SKM-1 (cell line): ENCODE measurements around the gene PIEZO1.
"Not testable (repeated sequence)": the region's sequence is repeated elsewhere in the genome, so short reads cannot be mapped to it uniquely, and the experiment has no call there.

Experiments
- DNase-seq: peaks from one replicate; lab custom pipeline; 2025; ENCODE audit not compliant: unreplicated experiment; lab: John Stamatoyannopoulos, UW

Gene PIEZO1

DNA sequence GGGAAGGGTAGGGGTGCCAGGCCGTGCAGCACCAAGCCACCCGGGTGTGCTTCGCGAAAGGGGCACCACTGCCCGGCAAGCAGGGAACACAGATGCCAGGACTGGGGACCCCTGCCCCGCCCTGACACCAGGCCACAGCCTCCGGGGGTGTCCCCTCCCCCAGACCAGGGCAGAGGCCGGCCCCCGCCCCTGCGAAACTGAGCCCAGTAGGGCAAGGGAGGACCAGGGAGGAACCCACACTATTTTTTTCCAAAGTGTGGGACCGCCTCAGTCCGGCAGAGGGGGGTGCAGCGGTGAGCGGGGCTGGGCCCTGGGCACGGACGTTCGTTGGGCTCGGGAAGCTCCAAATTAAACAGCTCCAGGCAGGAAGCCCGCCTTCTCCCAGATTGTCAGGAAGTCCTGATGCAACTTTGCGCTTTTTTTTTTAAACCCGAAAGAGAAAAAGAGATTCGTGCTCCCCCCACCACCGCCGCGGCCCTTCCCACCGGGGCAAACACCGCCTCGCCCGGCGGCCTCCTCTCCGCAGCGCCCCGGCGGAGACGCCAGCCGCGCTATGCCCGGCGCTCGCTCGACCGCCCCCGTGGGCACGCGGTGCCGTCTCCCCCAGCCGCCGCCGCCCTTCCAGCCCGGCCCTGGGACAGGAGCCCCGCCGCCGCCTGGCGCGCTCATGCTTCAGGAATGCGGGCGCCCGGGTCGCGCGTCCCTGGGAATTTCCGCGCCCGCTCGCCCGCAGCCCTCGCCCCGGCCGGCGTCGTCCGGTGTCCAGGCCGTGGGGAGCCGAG, 755 bp downstream of the PIEZO1 start:
- peak; percentile 28 for DNase-seq

DNA sequence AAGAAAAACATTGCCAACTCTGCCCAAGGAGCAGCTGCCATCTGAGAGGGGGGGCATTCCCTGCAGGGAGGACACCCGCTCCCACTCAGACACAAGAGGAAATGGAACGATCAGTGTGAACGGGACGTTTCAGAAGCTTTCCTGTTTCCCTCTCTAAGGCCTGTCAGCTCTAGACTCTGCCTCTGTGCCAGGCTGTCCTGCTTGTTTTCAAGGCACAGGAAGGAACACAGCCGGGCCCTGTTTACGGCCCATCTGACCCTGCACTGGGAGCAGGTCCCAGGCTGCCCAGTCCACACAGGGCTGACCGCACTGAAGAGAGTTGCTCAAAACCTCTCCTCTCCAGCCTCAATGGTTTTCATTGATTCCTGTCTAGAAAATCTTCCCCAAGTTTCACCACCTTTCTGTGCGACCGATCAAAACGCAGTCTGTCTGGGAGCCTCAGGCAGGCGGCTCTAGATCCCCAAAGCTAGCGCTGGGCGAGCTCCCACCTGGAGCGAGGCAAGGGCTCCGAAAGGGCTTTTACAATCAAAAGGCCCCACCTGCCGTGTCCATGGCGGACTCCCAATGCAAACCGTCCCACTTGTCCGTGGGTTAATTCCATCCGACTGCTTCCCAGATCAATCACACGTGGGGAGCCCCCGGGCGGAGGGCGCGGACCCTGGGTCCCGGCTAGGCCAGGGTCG, 1.5 kb downstream of the PIEZO1 start:
- DNase-seq, result no peak

DNA sequence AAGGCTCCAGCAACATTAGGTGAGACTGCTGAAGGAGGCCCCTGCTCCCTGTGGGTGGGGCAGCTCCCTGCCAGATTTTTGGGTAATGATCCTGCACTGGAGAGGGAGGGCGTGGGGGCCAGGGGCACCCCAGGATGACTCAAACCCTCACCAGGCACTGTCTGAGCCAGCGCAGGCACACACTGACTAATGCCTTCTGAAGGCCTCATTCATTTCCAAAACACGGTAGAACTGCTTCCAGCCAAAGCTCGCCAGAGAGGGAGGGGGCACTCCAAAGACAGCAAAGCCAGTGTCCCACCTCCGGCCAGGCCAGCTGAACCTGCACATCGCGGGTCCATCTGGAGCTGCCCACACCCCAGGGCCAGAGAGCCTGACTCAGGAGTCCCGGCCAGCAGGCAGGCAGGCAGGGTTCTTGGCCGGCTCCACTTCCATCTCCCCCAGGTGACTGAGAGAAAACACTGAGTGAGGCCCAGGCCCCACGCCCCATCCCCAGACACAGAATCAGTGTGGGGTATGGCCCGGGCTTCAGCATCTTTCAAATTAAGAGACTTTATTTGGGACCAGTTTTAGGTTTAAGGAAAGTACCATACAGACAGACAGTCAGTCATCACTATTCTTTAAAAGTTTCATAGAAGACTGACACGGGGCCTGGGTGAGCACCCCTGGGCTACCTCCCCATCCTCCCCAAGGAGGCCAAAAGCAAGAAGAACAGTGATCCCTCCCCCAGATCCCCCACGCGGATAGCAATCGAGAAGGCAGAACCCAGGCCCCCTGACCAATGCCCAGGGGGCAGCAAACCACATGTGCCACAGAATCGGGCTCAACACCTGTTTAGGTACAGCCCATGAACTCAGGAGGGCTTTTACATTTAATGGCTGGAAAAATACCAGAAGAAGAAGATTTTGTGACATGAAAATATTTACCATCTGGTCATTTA, 2.3 kb downstream of the PIEZO1 start:
- no peak for DNase-seq

DNA sequence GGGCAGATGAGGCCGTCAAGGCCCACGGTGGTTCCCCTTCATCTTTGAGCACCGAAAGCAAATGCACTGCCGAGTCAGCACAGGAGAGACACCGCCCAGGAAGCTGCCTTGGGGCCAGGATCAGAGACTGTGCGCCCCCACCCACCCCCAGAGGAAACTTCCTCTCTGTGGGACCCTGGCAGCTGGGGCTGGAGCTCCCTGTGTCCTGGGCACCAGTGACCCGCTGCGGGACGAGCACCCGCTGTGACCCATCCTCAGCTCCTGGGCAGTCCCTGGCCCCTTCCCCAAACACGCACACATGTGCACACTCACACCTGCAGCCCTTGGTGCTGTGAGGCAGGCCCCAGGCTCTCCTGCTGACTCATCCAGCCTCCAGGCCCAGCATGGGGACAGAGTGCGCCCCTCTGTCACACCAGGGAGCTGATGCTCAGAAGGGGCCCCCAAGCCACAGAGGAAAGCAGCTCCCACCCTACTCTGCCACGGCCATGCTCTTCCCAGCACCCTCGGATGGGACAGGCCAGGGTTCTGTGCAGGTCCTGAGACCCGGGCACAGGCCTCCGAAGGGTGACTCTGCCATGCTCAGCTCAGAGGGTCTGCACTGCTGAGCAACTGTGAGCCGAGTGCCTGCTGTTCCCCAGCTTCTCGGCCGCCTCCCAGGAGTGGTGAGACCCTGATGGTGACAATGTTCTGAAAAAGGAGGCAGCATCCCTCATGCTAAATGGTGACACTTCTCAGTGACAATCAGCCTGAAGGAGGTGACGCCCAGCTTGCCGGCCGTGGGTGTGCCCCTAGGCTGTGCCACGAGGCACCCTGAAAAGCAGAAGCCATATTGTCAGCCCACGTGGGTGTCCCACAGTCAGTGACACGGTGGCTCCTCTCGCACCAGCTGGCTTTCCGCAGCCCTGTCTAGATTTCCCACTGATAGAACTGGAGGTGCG, 3.6 kb downstream of the PIEZO1 start:
- DNase-seq, result no peak

DNA sequence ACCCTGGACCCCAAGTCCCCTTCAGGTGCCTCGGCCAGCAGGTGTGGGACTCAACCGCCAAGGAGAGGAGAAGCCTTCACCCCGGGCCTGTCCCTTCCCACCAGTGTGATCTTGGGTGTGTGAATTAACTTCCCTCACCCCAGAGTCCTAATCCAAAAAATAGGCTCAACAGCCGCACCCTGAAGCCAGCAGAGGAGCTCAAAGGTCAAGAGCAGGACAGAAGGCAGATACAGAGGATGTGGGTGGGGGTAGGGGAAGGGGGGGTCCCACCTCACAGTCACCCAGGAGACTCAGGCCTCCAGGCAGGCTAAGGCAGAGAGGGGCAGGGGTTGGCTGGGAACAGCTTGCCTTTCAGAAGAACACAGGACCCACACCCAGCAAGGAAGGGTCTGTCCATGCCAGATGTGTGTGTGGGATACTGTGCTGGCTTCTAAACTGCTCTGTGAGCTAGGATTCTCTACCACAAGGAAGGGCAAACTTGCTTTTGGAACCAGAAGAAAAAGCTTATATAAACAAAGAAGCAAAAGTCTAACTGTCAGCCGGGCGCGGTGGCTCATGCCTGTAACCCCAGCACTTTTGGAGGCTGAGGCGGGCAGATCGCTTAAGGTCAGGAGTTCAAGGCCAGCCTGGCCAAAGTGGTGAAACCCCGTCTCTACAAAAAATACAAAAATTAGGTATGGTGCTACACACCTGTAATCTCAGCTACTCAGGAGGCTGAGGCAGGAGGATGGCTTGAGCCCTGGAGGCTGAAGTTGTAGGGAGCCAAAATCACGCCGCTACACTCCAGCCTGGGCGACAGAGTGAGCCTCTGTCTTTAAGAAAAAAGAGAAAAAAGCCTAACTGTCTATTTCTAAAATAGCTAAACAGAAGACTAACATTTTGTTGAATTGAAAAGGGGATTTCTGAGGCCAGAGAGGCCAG, 4.6 kb downstream of the PIEZO1 start:
- no peak for DNase-seq

DNA sequence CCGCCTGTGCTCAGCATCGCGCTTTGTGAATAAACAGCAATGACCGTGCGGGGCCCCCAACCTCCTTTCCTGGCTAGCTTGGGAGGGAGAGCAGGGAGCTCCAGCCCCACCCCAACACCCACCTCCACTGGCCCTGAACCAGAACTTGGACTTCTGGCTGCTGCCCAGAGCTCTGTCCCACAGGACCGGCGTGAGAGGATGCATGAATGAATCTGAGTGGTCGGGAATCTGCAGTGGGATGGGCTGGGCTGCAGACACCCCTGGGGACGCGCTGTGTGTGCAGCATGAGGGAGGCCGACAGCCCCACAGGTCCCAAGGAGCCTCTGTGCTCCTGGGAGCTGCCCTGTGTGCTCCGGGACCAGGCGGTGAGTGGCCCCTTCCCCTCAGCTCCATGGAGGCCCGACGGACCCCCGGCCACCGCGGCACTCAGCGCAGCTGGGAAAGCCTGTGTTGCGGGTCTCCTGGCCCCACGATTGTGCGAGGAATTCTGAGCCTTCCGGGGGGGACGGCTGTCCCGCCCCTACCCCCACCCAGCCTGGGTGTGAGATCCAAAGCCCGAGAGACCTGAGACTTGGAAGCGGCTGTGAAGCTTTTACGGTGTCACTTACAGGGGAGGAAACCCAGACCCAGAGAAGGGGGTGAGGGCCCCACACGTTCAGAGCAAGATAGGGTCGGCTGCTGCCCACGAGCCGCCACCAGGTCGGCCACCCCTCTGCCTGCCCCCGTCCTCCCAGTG, 5.4 kb downstream of the PIEZO1 start:
- DNase-seq, result no peak

DNA sequence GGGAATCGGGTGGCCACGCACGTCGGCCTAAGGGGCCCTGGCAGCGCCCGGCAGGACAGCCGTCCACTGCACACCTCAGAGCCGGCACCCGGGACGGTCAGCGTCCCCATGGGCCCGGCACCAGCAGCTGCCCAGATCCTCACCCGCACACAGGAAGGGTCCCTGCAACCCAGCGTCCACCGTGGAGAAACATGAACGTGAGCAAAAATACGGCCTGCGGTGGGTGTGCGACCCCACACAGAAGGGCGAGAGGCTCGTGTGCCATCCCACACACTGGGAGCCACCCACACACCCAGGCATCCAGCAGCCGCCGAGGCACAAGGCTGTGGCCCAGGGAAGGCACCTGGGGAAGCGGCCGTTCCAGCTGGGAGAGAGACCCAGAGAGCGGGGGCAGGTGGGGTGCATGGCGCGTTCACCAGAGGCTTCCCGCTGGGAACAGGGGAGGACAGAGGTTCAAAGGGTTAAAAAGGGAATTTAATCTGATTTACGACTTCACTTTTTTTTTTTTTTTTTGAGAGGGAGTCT, 6.4 kb downstream of the PIEZO1 start:
- DNase-seq, result no peak

DNA sequence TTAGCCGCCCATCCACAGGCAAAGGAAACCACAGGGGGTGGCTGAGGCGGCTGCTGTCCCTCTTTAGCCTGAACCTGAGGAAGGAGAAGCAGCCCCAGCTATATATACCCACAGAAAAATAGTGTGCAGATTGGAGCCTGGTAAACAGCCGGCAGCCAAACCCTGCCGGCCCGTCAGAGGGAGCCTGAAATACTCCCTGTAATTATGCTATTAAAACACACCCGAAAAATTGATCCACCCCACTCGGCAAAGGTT, 6.8 kb downstream of the PIEZO1 start:
- DNase-seq, result no peak

DNA sequence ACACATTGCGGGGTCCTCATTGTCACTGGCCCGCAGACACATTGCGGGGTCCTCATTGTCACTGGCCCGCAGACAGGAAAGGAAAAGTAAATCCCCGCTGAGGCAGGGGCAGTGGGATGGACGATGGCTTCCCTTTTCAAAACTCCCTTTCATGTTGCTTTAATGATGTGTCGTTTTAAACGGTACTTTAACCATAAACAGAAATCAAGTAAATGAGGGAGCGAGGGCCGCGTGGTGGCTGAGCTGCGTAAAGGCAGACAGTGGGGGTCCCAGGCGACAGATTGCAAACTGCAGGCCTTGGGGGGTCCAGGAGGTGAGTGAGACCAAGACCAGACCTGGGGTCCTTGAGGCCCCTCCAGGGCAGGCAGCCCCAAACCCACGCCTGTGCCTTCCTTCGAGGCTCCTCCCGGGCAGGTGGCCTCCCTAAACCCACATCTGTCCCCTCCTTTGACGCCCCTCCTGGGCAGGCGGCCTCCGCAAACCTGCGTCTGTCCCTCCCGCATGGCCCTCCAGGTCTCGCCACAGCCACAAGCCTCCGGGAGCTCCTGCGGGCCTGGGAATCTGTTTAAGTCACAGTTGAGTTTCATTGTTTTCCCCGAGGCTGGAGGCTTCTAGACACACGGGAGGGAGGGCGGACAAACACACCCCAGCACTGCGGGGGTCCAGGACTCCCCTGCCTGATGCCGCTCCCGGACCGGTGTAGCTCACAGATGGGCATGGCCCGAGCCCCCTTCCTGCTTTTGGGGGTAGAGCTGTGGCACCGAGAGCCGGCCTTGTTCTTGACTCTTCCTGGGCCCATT, 7.3 kb downstream of the PIEZO1 start:
- DNase-seq, result no peak

DNA sequence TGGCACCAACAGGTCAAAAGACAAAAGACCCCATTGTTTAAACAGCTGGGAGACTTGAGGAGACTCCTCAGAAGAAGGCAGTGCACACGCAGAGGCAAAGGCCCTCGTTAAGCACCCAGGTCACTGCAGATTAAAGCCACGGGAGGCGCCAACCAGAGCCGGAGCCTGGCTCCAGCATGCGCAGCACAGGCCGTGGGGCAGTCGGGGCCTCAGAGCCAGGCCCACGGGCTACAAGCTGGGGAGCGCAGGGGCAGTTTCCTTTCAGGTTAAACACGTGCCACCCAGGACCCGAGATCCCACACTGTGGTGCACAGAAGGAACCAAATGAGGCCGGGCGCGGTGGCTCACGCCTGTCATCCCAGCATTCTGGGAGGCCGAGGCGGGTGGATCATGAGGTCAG, 9.2 kb downstream of the PIEZO1 start:
- DNase-seq, result no peak

DNA sequence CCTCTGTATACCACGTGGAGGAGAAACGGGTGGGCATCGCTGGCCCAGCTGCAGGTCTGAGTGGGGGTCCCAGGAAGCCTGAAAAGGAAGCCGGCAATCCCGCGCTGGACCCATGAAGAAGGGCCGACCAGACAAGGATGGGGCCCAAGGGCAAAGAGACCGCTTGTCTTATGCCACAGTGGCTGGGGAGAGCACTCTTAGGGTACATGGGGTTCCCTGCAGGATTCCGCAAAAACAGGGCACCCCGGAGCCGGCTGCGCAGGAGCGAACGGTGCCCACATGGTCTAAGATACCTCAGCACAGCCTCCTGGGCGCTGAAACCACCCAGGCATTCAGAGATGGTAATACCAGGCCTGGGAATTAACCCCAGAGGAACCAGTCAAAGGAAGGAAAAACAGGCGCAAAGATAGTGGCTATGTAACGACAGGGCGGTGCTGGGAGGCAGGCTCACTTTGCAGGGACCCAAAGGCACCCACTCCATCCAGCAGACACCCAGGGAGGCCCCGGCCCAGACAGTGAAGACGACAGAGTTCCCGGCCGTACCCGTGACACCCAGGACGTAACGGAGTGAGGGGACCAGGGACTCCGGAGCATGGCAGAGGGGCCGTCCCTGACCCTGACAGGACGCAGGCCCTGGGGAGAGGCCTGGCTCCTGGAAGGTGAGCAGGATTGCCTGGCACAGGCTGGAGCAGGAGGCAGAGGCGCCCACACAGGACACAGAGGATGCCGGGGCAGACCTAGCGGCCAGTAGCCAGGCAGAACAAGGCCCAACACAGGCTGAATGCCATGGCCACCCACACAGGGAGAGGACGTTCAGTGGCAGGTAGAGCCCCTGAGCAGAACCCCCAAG, 10.3 kb downstream of the PIEZO1 start:
- DNase-seq, result no peak

DNA sequence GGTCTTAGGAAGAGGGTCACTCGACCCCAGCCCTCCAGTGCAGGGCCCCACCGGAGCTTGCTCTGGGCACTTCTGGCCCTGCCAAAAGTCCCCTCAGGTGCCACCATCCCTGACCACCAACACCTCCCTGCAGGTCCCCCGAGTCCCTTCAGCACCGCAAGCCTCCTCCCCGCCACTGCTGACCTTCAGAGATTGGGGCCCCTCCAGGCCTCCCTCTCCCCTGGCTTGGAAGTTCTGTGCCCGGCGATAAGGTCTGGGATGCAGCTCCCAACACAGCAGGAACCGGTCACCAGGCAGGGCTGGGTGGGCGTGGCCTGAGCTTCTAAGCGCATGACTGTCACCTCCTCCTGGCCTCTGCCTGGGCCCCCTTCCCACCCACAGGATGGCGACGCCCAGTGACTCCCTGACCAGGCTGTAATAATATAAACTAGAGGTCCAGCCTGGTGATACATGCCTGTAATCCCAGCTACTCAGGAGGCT, 11.2 kb downstream of the PIEZO1 start:
- DNase-seq, result no peak

DNA sequence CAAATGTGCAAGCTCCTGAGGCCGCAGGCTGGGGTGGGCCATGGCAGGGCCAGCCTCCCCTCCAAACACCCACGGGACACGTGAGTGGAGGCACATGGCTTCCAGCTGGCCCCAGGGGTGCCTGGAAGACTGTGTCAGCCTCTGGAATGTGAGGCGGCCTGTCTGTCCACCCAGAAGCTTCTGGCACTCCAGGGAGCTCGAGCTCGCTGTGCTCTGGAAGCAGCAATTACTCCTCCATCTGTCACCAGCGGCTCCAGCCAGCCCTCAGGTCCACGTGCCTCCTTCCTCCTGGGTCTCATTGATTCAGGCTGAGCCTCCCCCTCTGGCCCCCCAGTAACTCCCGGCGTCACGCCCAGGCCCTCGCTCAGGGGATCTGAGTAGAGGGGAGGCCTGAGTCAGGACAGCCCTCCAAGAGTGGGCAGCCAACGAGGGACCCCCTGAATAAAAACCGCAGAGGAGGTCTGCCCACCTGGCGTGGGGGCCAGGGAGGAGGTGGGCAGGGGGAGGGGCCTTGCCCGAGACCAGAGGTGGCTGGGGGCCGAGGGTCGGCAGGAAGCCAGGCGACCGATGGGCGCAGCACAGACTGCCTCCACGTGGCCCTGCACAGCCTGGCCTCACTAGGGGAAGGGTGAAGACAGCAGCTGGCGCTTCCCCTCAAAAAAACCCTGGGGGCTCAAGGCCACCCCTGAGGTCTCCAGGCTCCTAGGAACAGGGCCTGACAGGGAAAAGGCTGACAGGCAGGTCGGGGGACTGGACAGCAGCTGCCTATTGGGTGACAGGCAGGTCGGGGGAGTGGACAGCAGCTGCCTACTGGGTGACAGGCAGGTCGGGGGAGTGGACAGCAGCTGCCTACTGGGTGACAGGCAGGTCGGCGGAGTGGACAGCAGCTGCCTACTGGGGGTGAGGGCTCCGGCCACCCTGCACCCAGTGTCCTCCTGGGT, 11.9 kb downstream of the PIEZO1 start:
- no peak for DNase-seq

DNA sequence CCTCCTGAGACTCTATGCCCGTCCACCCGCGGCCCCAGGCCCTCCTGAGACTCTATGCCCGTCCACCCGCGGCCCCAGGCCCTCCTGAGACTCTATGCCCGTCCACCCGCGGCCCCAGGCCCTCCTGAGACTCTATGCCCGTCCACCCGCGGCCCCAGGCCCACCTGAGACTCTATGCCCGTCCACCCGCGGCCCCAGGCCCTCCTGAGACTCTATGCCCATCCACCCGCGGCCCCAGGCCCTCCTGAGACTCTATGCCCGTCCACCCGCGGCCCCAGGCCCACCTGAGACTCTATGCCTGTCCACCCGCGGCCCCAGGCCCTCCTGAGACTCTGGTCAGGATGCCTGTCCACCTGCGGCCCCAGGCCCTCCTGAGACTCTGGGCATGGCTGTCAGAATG, 13.2 kb downstream of the PIEZO1 start:
- DNase-seq, result not testable (repeated sequence)

DNA sequence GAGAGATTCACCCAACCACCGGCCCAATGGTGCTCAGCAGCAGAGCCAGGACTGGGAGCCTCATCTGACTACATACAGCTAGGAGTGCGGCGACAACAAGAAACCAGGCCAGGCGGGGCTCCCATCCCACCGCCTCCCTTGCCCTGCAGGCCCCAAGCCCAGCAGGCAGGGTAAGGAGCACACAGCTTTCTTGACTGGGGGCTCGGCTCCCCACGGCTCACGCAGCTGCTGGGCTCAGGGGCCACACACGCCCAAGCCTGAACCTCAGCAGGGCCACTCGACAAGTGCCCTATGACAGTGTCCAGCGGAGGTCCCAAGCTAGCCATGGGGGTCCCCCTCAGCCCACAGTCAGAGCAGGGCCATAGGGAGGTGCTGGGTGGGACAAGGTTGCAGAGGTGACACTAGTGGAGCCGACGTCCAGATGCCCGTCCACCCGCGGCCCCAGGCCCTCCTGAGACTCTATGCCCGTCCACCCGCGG, 13.7 kb downstream of the PIEZO1 start:
- DNase-seq, result no peak
